Fibroblast of skin of left biceps (primary cell): Measurements from ENCODE around the gene FRMD5.

Experiments used
- DNase-seq, 2 experiments: peaks; one replicate each; pipeline ENCODE4 v3.0.0-alpha.2; 2013; ENCODE audit warnings: low read depth in 2 of 2

The FRMD5 gene

GRCh38 chr15:44160796-44161195 lies 34.3 kb downstream of the FRMD5 start:
- DNase-seq = no peak

- DNase-seq = no peak
Observed at GRCh38 chr15:44159492-44159891, 35.6 kb downstream of the FRMD5 start.

GRCh38 chr15:44158111-44158510 lies 37.0 kb downstream of the FRMD5 start:
- DNase-seq = no peak

GRCh38 chr15:44157679-44158078 lies 37.4 kb downstream of the FRMD5 start:
- DNase-seq = peak; percentile 64 to 77

- DNase-seq = no peak
Observed at GRCh38 chr15:44153352-44153751, 41.7 kb downstream of the FRMD5 start.

- DNase-seq = no peak
Observed at GRCh38 chr15:44149224-44149623, 45.8 kb downstream of the FRMD5 start.

GRCh38 chr15:44148580-44148979 lies 46.5 kb downstream of the FRMD5 start:
- no peak for DNase-seq

- no peak for DNase-seq
Observed at GRCh38 chr15:44147636-44148035, 47.4 kb downstream of the FRMD5 start.

- DNase-seq = no peak
Observed at GRCh38 chr15:44145495-44145894, 49.6 kb downstream of the FRMD5 start.

- no peak for DNase-seq
Observed at GRCh38 chr15:44144992-44145391, 50.1 kb downstream of the FRMD5 start.

GRCh38 chr15:44144184-44144583 lies 50.9 kb downstream of the FRMD5 start:
- no peak for DNase-seq

- no peak for DNase-seq
Observed at GRCh38 chr15:44137750-44138149, 57.3 kb downstream of the FRMD5 start.

GRCh38 chr15:44136991-44137477 lies 58.0 kb downstream of the FRMD5 start:
- DNase-seq = no peak

- no peak for DNase-seq
Observed at GRCh38 chr15:44132057-44132456, 63.0 kb downstream of the FRMD5 start.

GRCh38 chr15:44130778-44131177 lies 64.3 kb downstream of the FRMD5 start:
- DNase-seq = no peak

GRCh38 chr15:44129911-44130310 lies 65.2 kb downstream of the FRMD5 start:
- no peak for DNase-seq

- no peak for DNase-seq
Observed at GRCh38 chr15:44128443-44128842, 66.6 kb downstream of the FRMD5 start.

- DNase-seq = no peak
Observed at GRCh38 chr15:44125879-44126278, 69.2 kb downstream of the FRMD5 start.

GRCh38 chr15:44102675-44103254 lies 92.3 kb downstream of the FRMD5 start:
- DNase-seq = peak; percentile 54 to 63

GRCh38 chr15:44101944-44102343 lies 93.1 kb downstream of the FRMD5 start:
- DNase-seq = peak; percentile 75 to 76

- no peak for DNase-seq
Observed at GRCh38 chr15:44101286-44101685, 93.8 kb downstream of the FRMD5 start.

GRCh38 chr15:44099671-44100070 lies 95.4 kb downstream of the FRMD5 start:
- peak; percentile 77 to 80 for DNase-seq

- no peak for DNase-seq
Observed at GRCh38 chr15:44097552-44097951, 97.5 kb downstream of the FRMD5 start.

- DNase-seq = no peak
Observed at GRCh38 chr15:44096596-44096995, 98.5 kb downstream of the FRMD5 start.
